Activated naive CD4-positive, alpha-beta T cell treated with anti-CD3 and anti-CD28 coated beads, Interleukin-2, amount 10 ng/mL, durations not matched to agents 7 days and 5 days (primary cell): ENCODE measurements around the gene ZFYVE16.
"Not testable (repeated sequence)": the region's sequence is repeated elsewhere in the genome, so short reads cannot be mapped to it uniquely, and the experiment has no call there.

Source experiments
- CTCF ChIA-PET: fragments of 350-600 bp; sonication (Branson Sonifier 250); formaldehyde crosslinking; loops from one replicate; lab custom pipeline; 2021; ENCODE audit warnings: antibody characterized with exemption; lab: Charles Lee
- DNase-seq: peaks from one replicate; pipeline ENCODE4 v3.0.0-alpha.2; 2020
- H3K27ac Mint-ChIP-seq: one replicate; pipeline ENCODE4 v1.8.0; 2021; ENCODE audit warnings: mild to moderate bottlenecking, moderate library complexity, mixed read lengths
- H3K27me3 Mint-ChIP-seq: one replicate; pipeline ENCODE4 v1.8.0; 2021; ENCODE audit warnings: mild to moderate bottlenecking, mixed read lengths
- H3K36me3 Mint-ChIP-seq: one replicate; pipeline ENCODE4 v1.8.0; 2021; ENCODE audit warnings: mixed read lengths
- H3K4me1 Mint-ChIP-seq: one replicate; pipeline ENCODE4 v1.8.0; 2021; ENCODE audit warnings: mixed read lengths
- H3K4me3 Mint-ChIP-seq: one replicate; pipeline ENCODE4 v1.8.0; 2021; ENCODE audit warnings: mild to moderate bottlenecking, moderate library complexity, mixed read lengths
- H3K9me3 Mint-ChIP-seq: one replicate; pipeline ENCODE4 v1.8.0; 2021; ENCODE audit warnings: mixed read lengths

The ZFYVE16 gene

DNA sequence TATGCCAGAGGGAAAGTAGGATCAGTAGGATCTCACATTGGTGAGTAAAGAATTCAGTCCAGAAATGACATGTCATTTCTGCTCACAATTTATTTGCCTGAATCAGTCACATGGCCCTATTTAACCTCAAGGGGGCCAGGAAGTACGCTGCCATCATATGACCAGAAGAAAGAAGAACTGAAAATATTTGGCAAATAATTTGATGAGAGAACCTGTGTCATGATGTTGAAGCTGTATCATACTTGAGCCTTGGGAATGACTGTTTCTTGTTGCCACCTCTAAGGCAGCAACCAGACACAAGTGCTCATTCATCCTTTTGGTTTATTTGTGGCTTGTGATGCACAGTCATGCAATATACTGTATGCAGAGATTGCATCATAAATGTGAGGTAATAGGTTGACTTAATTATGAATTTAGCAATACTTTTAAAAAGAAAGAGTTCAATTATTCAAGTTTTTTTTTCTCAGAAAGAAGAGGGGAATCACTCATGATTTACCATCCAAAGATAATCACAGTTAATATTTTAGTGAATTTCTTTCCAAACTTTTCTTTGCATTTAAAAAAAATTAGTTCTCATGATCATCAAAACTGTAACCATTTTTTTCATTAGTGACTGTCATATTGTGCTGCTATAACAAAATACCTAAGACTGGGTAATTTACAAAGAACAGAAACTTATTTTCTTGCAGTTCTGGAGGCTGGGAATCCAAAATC, 8.2 kb upstream of the ZFYVE16 start:
- H3K9me3 Mint-ChIP-seq, result no peaks in the 10 kb centered on the region
- no peaks in the 10 kb centered on the region for H3K4me1 Mint-ChIP-seq
- CTCF ChIA-PET, result no interaction called here
- H3K36me3 Mint-ChIP-seq, result no peaks in the 10 kb centered on the region
- DNase-seq, result no peak
- no peak overlapping the region for H3K4me3 Mint-ChIP-seq
- H3K27me3 Mint-ChIP-seq, result peaks cover 8% of the 10 kb centered on the region
- no peak overlapping the region for H3K27ac Mint-ChIP-seq

DNA sequence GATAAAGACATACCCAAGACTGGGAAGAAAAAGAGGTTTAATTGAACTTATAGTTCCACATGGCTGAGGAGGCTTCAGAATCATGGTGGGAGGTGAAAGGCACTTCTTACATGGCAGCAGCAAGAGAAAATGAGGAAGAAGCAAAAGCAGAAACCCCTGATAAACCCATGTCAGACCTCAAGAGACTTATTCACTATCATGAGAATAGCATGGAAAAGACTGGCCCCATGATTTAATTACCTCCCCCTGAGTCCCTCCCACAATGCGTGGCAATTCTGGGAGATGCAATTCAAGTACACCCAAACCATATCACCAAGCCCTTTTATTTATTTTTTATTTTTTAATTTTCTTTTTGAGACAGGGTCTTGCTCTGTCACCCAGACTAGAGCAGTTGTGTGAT, 7.5 kb upstream of the ZFYVE16 start:
- H3K36me3 Mint-ChIP-seq, H3K9me3 Mint-ChIP-seq, H3K27ac Mint-ChIP-seq, CTCF ChIA-PET, DNase-seq, H3K4me3 Mint-ChIP-seq, H3K4me1 Mint-ChIP-seq, H3K27me3 Mint-ChIP-seq: not testable (repeated sequence)

DNA sequence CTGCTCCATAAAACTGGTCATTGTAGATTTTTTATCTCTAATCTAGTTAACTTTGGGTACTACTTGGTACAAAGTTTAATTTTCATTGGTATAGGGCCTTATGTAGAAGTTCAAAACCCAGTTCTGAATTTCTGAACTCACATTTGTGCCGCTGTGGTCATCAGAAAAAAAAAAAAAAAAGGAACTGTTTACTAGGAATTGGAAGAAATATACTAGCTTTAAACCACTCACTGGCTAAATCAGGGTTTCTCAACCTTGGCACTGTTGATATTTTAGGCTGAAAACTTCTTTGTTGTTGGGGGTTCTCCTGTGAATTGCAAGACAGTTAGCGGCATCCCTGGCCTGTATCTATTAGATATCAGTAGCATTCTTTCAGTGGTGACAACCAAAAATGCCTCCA, 4.1 kb upstream of the ZFYVE16 start:
- CTCF ChIA-PET, result no interaction called here
- no peak overlapping the region for H3K27ac Mint-ChIP-seq
- no peak for DNase-seq
- H3K9me3 Mint-ChIP-seq, result no peaks in the 10 kb centered on the region
- H3K27me3 Mint-ChIP-seq, result peaks cover 3% of the 10 kb centered on the region
- peaks cover 11% of the 10 kb centered on the region for H3K4me1 Mint-ChIP-seq
- no peaks in the 10 kb centered on the region for H3K36me3 Mint-ChIP-seq
- H3K4me3 Mint-ChIP-seq, result no peak overlapping the region

DNA sequence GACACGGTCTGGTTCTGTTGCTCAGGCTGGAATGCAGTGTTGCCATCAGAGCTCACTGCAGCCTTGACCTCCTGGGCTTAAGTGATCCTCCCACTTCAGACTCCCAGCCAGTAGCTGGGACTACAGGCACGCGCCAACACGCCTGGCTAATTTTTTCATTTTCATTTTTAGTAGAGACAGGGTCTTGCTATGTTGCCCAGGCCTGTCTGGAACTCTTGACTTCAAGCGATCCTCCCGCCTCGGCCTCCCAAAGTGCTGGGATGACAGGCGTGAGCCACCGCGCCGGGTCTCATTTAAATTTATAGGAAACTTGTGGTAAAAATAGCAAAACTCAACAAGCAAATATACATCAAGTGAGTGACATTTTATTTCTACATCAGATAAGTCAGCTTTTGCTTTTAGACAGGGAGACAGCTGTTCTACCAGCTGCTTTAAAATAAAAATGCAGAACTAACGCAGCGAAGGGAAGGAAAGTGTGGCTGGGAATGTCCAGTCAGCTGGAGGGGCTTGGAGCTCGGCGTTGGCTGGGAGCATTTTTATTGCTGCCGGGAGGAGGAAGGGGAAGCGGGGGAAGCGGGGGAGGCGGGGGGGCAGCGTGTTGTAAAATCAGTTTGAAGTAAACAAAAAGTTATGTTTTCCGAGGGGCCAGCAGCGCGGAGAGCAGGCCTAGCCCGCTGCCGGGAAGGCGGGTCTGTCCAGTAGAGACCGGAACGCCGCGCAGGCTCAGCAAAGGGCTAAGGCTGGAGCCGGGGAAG, 707 bp upstream of the ZFYVE16 start:
- Mint-ChIP-seq H3K27ac (peak overlapping the region; percentile 98), H3K4me3 (peak overlapping the region; percentile 91), H3K9me3 (no peaks in the 10 kb centered on the region), H3K27me3 (no peaks in the 10 kb centered on the region), H3K4me1 (peaks cover 22% of the 10 kb centered on the region), H3K36me3 (peaks cover 3% of the 10 kb centered on the region)
- CTCF ChIA-PET, result no interaction called here
- DNase-seq, result peak; percentile 24

DNA sequence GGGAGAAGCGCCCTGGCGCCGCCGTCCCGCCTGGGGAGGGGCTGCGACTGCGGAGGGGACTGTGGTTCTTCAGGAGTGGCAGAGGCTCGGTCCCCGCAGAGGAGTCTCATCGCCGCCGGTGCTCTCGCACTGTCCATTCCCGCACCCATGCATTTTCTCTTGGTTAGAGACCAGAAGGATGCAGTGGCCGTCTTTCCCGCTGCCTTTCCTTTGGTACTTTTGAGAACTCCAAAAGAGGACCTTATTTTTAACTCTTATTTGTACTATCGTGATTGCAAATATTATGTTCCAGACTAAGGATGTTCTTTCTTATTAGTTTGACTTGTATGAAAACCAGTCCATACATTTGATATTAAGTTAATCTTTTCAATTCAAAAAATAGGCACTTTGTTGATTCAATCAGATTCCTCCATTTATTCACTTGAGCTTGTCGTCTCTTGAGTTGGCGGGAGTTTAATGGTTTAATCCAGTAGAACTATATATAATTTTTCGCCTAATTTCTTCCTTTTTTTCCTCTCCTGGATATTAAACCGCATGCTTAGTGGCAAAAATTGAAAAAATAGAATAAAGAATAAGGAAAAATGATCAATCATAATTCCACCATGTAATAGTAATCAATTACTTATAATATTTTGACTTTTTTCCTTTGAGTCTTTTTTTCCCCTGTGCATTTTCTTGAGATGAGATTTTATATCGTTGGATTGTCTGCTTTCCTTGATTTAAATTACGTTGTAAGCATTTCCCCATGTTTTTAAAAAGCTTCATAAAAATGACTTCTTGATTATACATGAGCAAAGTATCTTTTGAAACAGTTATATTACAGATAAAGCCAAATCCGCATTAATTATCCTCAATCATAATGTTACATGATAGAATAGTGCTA, 861 bp downstream of the ZFYVE16 start:
- Mint-ChIP-seq H3K36me3 (peaks cover 3% of the 10 kb centered on the region), H3K4me3 (peak overlapping the region; percentile 91), H3K4me1 (peaks cover 22% of the 10 kb centered on the region), H3K27ac (no peak overlapping the region), H3K27me3 (no peaks in the 10 kb centered on the region), H3K9me3 (no peaks in the 10 kb centered on the region)
- CTCF ChIA-PET, result interaction anchor here (1.2 kb wide), 1 partner anchor 8 kb away, joined by 4 read pairs; no protein-coding TSS in a partner anchor
- peak; percentile 56 for DNase-seq

DNA sequence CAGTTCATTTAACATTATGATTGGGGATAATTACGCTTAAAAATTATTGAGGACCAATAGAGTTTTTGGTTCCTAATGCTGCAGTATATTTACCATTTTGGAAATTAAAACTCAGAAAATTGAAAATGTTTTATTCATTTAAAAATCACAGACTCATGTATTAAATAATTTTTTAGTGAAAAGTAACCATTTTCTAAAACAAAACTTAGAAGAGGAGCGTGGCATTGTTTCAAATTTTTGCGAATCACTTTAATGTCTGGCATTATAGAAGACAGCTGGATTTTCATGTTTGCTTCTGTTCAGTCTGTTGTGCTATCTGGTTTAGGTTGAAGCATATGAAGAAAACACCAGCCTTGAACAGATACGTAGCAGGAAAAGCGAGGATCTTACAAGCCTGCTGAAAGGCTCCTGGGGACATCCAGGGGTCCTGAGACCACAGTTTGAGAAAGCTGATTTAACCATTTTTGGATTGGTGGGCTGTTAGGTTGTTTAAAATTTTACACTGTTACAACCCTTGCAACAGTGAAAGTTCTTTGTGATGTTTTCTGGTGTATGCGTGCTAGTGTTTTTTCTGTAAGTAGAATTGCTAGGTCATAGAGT, 1.6 kb downstream of the ZFYVE16 start:
- peaks cover 3% of the 10 kb centered on the region for H3K36me3 Mint-ChIP-seq
- H3K4me3 Mint-ChIP-seq, result peak overlapping the region; percentile 31
- CTCF ChIA-PET, result interaction anchor here (1.2 kb wide), 1 partner anchor 8 kb away, joined by 4 read pairs; no protein-coding TSS in a partner anchor

DNA sequence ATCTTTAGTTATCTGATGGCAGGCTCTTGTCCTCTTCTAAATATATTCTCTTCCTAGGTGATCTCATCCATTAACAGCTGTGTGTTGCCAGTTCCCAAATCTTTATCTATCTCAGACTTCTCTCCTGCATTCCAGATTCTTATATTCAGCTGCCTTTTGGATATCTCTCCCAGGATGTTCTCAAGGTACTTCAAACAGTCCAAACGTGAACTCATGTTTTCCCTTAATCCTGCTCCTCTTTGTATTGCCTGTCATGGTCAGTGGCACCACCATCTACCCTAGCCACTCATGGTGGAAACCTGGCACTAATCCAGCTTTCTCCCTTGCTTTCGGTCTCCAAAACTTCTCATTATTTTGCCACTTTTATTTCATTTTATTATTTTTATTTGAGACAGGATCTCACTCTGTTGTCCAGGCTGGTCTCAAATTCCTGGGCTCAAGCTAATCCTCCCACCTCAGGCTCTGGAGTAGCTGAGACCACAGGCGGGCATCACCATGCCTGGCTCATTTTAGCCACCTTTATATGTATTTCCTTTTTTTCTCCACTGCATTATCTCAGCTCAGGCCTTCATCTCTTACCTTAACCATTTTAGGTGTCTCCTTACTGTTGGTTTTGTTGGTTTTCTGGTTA, 3.8 kb downstream of the ZFYVE16 start:
- Mint-ChIP-seq H3K27me3 (no peaks in the 10 kb centered on the region), H3K27ac (no peak overlapping the region), H3K4me1 (peaks cover 22% of the 10 kb centered on the region), H3K9me3 (no peaks in the 10 kb centered on the region), H3K36me3 (peaks cover 3% of the 10 kb centered on the region), H3K4me3 (no peak overlapping the region)
- no peak for DNase-seq
- CTCF ChIA-PET, result interaction anchor here (0.6 to 0.9 kb wide), 2 partner anchors 328 to 884 kb away, joined by 3 to 4 read pairs; no protein-coding TSS in a partner anchor

More for the DNA sequence above, 1.6 kb downstream of the ZFYVE16 start:
- Mint-ChIP-seq H3K4me1 (peaks cover 22% of the 10 kb centered on the region), H3K9me3 (no peaks in the 10 kb centered on the region), H3K27me3 (no peaks in the 10 kb centered on the region), H3K27ac (no peak overlapping the region)
- DNase-seq, result no peak

DNA sequence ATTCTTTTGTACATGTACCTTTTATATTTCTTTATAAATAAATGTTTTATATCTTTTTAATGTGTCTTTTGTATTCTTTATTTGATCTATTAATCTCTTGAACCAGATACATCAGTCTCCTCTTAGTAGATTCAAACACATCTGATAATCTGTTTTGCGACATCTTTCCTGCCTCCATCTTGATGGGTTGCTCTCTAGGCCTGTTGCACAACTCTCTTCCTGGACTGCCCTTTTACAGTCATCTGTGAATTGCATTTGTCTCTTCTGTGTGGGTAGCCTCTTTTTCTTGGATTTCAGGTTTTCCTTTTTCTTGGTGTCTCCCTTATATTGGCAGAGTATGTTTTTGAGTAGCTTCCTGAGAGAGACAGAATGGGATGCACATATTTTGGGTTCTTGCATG, 6.2 kb downstream of the ZFYVE16 start:
- no peak overlapping the region for H3K27ac Mint-ChIP-seq
- no peaks in the 10 kb centered on the region for H3K27me3 Mint-ChIP-seq
- CTCF ChIA-PET, result no interaction called here
- H3K4me3 Mint-ChIP-seq, result no peak overlapping the region
- DNase-seq, result no peak
- H3K9me3 Mint-ChIP-seq, result no peaks in the 10 kb centered on the region
- peaks cover 3% of the 10 kb centered on the region for H3K36me3 Mint-ChIP-seq
- H3K4me1 Mint-ChIP-seq, result peaks cover 7% of the 10 kb centered on the region

DNA sequence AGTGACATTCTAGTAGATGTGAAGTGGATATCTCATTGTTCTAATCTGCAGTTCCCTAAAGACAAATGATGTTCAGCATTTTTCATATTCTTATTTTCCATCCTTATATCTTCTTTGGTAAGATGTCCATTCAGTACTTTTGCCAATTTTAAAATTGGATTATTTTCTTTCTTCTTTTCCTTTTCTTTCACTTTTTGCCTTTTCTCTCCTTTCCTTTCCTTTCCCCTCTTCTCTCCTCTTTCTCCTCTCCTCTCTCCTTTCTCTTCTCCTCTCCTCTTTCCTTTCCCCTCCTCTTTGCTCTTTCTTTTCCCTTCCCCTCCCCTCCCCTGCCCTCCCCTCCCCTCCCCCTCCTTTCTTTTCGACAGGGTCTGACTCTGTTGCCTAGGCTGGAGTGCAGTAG, 10.1 kb downstream of the ZFYVE16 start:
- Mint-ChIP-seq H3K36me3 (no peaks in the 10 kb centered on the region), H3K4me1 (no peaks in the 10 kb centered on the region), H3K9me3 (peaks cover 3% of the 10 kb centered on the region), H3K27ac (no peak overlapping the region), H3K27me3 (no peaks in the 10 kb centered on the region), H3K4me3 (no peak overlapping the region)
- no peak for DNase-seq
- CTCF ChIA-PET, result interaction anchor here (0.9 kb wide), 1 partner anchor 35 kb away, joined by 3 read pairs; no protein-coding TSS in a partner anchor

DNA sequence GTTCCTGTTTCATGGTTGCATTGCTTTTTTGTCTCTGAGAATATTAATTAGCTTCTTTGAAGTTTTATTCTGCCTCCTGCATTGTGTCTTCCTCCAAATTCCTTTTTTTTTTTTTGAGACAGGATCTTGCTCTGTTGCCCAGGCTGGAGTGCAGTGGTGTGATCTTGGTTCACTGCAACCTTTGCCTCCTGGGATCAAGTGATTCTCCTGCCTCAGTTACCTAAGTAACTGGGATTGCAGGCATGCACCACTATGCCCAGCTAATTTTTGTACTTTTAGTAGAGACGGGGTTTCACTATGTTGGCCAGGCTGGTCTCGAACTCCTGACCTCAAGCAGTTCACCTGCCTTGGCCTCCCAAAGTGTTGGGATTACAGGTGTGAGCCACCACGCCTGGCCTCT, 16.5 kb downstream of the ZFYVE16 start:
- H3K27me3 Mint-ChIP-seq, H3K4me3 Mint-ChIP-seq, DNase-seq, CTCF ChIA-PET, H3K4me1 Mint-ChIP-seq, H3K27ac Mint-ChIP-seq, H3K9me3 Mint-ChIP-seq, H3K36me3 Mint-ChIP-seq: not testable (repeated sequence)

DNA sequence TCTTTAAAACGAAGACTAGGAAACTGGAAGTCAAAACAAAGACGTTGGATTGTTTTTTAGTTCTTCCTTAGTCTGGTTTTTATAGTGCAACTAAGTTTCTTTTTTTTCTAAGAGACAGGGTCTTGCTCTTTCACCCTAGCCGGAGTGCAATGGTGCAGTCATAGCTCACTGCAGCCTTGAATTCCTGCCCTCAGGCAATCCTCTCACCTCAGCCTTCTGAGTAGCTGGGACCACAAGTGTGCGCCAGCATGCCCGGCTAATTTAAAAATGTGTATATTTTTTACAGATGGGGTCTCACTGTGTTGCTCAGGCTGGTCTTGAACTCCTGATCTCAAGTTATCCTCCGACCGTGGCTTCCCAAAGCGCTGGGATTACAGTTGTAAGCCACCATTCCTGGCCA, 27.6 kb downstream of the ZFYVE16 start:
- no peak for DNase-seq
- Mint-ChIP-seq H3K36me3 (peaks cover 5% of the 10 kb centered on the region), H3K4me3 (no peak overlapping the region), H3K9me3 (peaks cover 3% of the 10 kb centered on the region), H3K27ac (no peak overlapping the region), H3K27me3 (no peaks in the 10 kb centered on the region), H3K4me1 (no peaks in the 10 kb centered on the region)
- CTCF ChIA-PET, result no interaction called here

DNA sequence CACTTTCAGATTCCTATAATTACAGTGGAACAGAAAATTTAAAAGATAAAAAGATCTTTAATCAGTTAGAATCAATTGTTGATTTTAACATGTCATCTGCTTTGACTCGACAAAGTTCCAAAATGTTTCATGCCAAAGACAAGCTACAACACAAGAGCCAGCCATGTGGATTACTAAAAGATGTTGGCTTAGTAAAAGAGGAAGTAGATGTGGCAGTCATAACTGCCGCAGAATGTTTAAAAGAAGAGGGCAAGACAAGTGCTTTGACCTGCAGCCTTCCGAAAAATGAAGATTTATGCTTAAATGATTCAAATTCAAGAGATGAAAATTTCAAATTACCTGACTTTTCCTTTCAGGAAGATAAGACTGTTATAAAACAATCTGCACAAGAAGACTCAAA, 29.5 kb downstream of the ZFYVE16 start:
- no peaks in the 10 kb centered on the region for H3K4me1 Mint-ChIP-seq
- no peak overlapping the region for H3K4me3 Mint-ChIP-seq
- peaks cover 4% of the 10 kb centered on the region for H3K36me3 Mint-ChIP-seq
- H3K27ac Mint-ChIP-seq, result no peak overlapping the region
- H3K27me3 Mint-ChIP-seq, result no peaks in the 10 kb centered on the region
- no peaks in the 10 kb centered on the region for H3K9me3 Mint-ChIP-seq
- CTCF ChIA-PET, result no interaction called here
- no peak for DNase-seq

DNA sequence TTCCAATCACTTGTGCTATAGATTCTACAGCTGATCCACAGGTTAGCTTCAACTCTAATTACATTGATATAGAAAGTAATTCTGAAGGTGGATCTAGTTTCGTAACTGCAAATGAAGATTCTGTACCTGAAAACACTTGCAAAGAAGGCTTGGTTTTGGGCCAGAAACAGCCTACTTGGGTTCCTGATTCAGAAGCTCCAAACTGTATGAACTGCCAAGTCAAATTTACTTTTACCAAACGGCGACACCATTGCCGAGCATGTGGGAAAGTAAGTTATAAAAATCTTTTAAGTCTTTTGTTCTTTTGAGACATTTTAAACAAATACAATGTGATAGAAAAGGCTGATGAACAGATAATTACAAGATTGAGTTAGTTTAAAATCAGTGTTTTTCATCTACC, 30.9 kb downstream of the ZFYVE16 start:
- Mint-ChIP-seq H3K36me3 (peaks cover 4% of the 10 kb centered on the region), H3K9me3 (no peaks in the 10 kb centered on the region), H3K4me1 (no peaks in the 10 kb centered on the region), H3K27ac (no peak overlapping the region), H3K4me3 (no peak overlapping the region), H3K27me3 (no peaks in the 10 kb centered on the region)
- CTCF ChIA-PET, result no interaction called here
- DNase-seq, result no peak
